Brain microvascular endothelial cell (primary cell): Measurements from ENCODE around the gene MAML2.
A peak's percentile ranks its signal among the peaks of the same experiment; 100 is the strongest.

ENCODE experiments used
- DNase-seq: peaks from one replicate; pipeline ENCODE4 v3.0.0-alpha.2; 2020
- H3K27ac ChIP-seq: fragments of 250-450 bp; sonication (Bioruptor Pico); 2 replicates; pipeline ENCODE4 v1.5.1; 2020; ENCODE audit warnings: mild to moderate bottlenecking, moderate library complexity
- H3K27me3 ChIP-seq: fragments of 250-450 bp; sonication (Bioruptor Pico); replicated peaks from 2 replicates; pipeline ENCODE4 v1.5.1; 2020; ENCODE audit warnings: mild to moderate bottlenecking
- H3K36me3 ChIP-seq: fragments of 250-450 bp; sonication (Bioruptor Pico); replicated peaks from 2 replicates; pipeline ENCODE4 v1.5.1; 2020; ENCODE audit warnings: mild to moderate bottlenecking
- H3K4me3 ChIP-seq: 2 replicates; pipeline ENCODE4 v1.5.1; 2011; ENCODE audit warnings: low read depth, mild to moderate bottlenecking, control low read depth, low read length, moderate library complexity
- CTCF ChIP-seq: IDR thresholded peaks from 2 replicates; pipeline ENCODE4 v1.5.1; 2011; ENCODE audit warnings: low read depth, mild to moderate bottlenecking, moderate library complexity, low read length, control low read depth, inconsistent platforms; ENCODE audit errors: missing control alignments
- in situ Hi-C: cut with HindIII; loops from 2 replicates; pipeline ENCODE4 v1.10.0; 2017; ENCODE audit warnings: low sequenced_read_pairs, low pct_ligation_motif_present

MAML2 gene

DNA sequence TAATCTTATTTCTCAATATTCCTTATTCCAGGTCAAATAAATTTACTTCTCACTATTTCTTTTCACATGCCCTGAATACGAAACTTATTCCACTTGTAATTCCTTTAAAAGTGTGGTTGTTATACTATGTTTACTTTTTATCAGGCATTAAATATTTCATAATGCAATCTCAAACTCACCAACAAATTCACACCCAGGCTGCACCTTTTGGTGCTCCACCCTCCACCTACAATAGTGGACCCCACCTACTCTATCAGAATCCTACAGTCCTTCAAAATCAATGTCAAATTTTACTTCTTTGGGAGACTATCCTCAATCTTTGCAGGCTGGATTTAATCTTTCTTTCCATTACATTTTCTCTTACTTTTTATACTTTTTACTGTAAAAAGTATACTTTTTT lies 353.2 kb downstream of the MAML2 start:
- no peak for DNase-seq
- Histone ChIP-seq H3K36me3 (peaks cover 2% of the 10 kb centered on the region), H3K4me3 (no peak overlapping the region), H3K27ac (no peak overlapping the region), H3K27me3 (no peaks in the 10 kb centered on the region)
- no peak for TF ChIP-seq CTCF
- in situ Hi-C loops: no loop called here

GRCh38 chr11:95989076-95989605 lies 353.9 kb downstream of the MAML2 start:
- in situ Hi-C loops: no loop called here
- Histone ChIP-seq H3K36me3 (peaks cover 4% of the 10 kb centered on the region), H3K27ac (no peak overlapping the region), H3K27me3 (no peaks in the 10 kb centered on the region), H3K4me3 (no peak overlapping the region)
- DNase-seq: no peak
- TF ChIP-seq CTCF: no peak

- in situ Hi-C loops: no loop called here
- no peak for TF ChIP-seq CTCF
- Histone ChIP-seq H3K4me3 (no peak overlapping the region), H3K27ac (no peak overlapping the region), H3K27me3 (no peaks in the 10 kb centered on the region), H3K36me3 (peaks cover 3% of the 10 kb centered on the region)
- no peak for DNase-seq
These were observed 357.7 kb downstream of the MAML2 start for GRCh38 chr11:95985174-95985808.

DNA sequence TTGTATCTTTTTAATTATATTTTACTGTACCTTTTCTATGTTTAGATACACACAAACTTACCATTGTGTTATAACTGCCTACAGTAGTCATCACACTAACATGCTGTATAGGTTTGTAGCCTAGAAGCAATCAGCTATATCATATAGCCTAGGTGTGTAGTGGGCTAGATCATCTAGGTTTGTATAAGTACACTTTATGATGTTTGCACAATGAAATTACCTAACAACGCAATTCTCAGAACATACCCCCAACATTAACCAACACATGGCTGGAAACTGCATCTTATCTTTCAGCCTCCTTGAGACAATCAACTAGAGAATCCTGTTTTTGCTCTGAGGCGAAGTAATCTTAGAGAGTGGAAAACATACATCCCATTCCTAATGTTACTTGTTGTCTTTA lies 358.9 kb downstream of the MAML2 start:
- no peak for DNase-seq
- peaks cover 10% of the 10 kb centered on the region for H3K36me3 ChIP-seq
- H3K27me3 ChIP-seq: no peaks in the 10 kb centered on the region
- H3K4me3 ChIP-seq: no peak overlapping the region
- no peak overlapping the region for H3K27ac ChIP-seq
- no peak for TF ChIP-seq CTCF
- in situ Hi-C loops: no loop called here

- peaks cover 11% of the 10 kb centered on the region for H3K36me3 ChIP-seq
- no peak for TF ChIP-seq CTCF
- H3K27ac ChIP-seq: peak overlapping the region; percentile 59
- H3K27me3 ChIP-seq: no peaks in the 10 kb centered on the region
- peak; percentile 86 for DNase-seq
- in situ Hi-C loops: no loop called here
- no peak overlapping the region for H3K4me3 ChIP-seq
These were observed 365.3 kb downstream of the MAML2 start for GRCh38 chr11:95977534-95978174.

- no peak for DNase-seq
- no peak for TF ChIP-seq CTCF
- in situ Hi-C loops: no loop called here
These were observed 366.4 kb downstream of the MAML2 start for GRCh38 chr11:95976550-95976949.

More at GRCh38 chr11:95976550-95976949, 366.4 kb downstream of the MAML2 start:
- peaks cover 11% of the 10 kb centered on the region for H3K36me3 ChIP-seq
- H3K27ac ChIP-seq: peak overlapping the region; percentile 59
- H3K4me3 ChIP-seq: no peak overlapping the region
- no peaks in the 10 kb centered on the region for H3K27me3 ChIP-seq
